ENCODE results near the gene RAB30.

Gene RAB30

DNA sequence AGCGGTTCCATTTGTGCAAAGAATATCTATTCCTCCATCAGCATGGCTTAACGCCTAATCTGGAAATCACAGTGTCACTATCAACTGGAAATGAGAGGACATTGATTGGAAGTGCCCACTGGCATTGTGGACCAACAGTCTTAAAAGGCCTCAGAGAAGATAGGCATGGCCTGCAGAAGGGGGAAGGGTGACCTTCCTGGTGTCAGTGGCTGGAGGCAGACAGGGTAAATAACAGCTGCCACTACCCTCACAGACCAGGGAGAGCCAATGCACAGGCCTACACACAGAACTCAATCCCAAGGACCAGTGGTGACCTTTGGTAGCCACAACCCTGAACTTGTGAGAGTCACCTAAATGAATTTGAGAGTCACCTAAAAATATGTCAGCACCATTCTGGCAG lies 134.1 kb downstream of the RAB30 start:
- no peak for DNase-seq

DNA sequence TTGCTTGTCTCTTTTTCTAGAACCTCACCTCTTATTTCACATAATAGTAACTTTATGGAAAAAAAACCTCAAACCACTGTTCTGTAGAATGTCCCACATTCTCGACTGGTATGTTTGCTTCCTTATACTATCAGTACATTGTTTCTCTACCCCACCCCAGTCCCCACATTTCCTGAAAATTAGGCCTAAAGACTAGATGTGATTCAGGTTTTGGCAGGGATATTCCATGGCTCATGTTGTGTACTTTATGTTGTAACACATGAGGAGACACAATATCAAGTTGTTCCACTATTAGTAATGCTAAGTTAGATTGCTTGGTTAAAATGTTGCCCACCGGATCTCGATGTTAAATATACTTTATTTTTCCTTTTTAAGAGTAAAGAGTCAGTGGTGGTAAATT lies 135.4 kb downstream of the RAB30 start:
- no peak for DNase-seq

DNA sequence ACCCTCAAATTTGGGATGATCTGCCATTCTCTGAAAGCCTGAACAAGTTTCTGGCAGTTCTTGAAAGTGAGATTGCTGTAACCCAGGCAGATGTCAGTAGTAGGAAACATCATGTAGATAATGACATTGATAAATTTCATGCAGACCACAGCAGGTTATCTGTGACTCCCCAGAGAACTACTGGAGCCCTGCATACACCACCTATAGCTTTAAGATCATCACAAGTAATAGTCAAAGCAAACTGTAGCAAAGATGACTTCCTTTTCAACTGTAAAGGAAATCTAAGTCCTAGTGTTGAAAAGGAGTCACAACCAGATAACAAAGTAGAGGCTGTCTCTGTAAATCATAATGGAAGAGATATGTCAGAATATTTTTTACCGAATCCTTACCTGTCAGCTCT lies 139.1 kb downstream of the RAB30 start:
- DNase-seq, result peak; percentile 66

DNA sequence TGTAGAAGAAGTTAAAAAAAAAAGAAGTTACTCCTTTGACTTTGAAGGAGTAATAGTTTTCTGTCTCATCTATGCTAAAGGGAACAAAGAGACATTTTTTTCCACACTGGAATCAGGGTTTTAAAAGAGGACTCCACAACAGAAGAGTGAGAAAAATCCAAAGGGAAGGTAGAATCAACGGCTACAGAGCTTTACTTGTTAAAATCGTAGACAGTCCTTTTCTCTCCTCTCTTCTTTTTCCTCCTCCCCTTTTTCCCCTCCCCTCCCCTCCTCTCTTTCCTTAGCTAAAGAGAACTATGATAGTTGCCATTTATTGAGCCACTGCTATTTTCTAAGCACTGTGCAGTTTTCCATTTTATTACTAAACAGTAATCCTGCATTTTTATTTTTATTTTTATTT lies 141.0 kb downstream of the RAB30 start:
- DNase-seq, result no peak

DNA sequence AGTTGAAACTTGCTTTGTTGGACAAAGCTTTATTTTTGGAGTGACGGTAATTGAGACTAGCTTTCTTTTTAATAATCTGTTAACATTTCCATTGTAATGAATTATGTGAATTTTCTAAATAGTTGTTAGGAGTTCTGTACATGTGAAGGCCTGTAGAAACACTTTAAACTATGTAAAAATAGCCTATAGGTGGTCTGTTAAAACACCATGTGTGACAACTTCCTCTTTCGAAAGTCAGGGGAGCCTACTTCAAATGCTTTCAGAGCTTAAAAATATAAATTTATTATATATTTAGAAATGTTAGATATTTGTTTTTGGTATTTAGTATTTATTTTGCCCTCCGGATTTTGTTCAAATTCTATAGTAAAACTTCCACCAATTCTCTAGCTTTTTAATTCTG lies 141.5 kb downstream of the RAB30 start:
- peak; percentile 41 for DNase-seq

DNA sequence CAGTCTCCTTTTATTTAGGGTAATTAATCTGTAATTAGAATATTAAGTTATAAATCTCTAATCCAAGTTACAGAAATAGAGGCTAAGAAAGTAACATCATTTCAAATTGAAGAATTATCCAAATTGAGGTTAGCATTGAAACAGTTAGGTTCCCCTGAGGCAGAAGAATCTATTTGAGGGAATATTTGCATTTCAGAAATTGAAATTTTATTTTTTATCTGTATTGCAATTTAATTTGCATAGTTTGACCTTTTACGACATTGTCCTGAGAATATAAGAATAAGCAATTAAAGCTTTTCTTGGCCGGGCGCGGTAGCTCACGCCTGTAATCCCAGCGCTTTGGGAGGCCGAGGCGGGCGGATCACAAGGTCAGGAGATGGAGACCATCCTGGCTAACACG lies 142.6 kb downstream of the RAB30 start:
- no peak for DNase-seq

DNA sequence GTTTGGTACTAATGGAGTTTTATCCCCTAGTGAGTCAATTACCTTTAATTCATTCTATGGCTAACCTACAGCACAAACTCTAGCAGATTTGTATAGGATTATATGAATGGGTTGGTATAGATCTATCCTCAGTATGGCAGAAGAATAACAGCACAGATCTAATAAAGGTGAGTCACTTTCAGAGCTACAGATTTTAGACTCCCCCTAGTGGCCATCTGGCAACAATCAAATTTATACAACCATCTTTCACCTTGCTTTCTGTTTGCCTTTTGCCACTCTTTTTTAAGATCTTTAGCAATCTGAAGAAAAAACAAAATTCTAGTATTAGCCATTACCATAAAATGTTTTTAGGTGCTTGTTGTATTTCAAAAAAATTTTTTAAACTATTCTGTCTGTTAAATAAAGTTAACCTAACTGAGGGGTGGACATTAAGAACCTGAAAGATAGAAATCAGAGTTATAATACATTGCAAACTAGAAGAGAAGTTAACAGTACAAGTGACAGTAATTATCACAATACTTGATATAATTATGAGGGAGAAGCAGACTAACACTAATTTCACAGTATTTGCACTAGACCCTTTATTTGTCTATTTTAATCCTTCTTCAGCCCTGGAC lies 144.3 kb downstream of the RAB30 start:
- DNase-seq, result peak; percentile 80

DNA sequence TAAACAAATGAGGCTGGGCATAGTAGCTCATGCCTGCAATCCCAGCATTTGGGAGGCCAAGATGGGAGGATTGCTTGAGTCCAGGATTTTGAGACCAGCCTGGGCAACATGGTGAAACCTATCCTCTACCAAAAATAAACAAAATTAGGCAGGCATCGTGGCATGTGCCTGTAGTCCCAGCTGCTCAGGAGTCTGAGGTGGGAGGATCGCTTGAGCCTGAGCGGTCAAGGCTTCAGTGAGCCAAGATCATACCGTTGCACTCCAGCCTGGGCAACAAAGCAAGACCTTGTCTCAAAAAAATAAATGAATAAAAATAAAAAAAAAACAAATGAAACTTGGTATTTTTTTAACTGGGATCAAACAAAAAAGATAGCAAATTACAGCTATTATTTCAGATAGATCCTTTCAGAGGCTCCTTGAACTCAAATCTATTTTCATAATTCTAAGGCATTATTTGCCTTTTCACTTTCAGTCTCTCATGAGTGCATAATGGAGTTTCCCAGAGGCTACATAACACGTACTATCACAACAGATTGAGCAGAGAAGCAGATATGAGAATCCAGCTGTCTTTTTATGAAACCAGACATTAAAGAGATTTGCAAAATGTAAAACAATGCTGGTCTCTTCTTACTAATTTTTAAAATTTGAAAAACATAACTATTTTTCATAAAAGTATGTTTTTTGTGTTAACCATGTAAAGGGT lies 147.0 kb downstream of the RAB30 start:
- DNase-seq, result no peak

Data from hematopoietic multipotent progenitor cell treated with erythropoietin and hydrocortisone succinate and interleukin-3 and kit ligand, for 4 days (in vitro differentiated cells).